Cardiac fibroblast (primary cell): ENCODE data around the gene DNAH17.

ENCODE experiments used
- DNase-seq, 2 donors: peaks; one replicate each; pipeline versions ENCODE4 v3.0.0 to v3.0.0-alpha.2; 2010; ENCODE audit warnings: low read depth in 2 of 2
- H3K4me3 ChIP-seq, 2 donors: replicated peaks in 1 of 2; 1 replicate in 1 of 2; 2 replicates in 1 of 2; pipeline ENCODE4 v1.5.1; 2011; ENCODE audit warnings: low read depth in 2 of 2, low read length in 2 of 2, mild to moderate bottlenecking in 2 of 2, moderate library complexity in 1 of 2
- CTCF ChIP-seq: IDR thresholded peaks from one replicate; pipeline ENCODE4 v1.5.1; 2011; ENCODE audit warnings: low read depth, mild to moderate bottlenecking, low read length, inconsistent platforms

DNAH17 gene

GRCh38 chr17:78374631-78375274 is 202.4 kb downstream of the DNAH17 start:
- peak; percentile 87 to 90 for DNase-seq
- no peak overlapping the region for H3K4me3 ChIP-seq
- no peak for TF ChIP-seq CTCF

GRCh38 chr17:78374189-78374588 is 203.0 kb downstream of the DNAH17 start:
- H3K4me3 ChIP-seq, result no peak overlapping the region
- DNase-seq, result no peak
- no peak for TF ChIP-seq CTCF
